Measurements from ENCODE around the gene FER1L5. TPM values are rescaled to one million over a fixed set of nuclear protein-coding genes. Genes with fewer than 3 reads are reported as not detected.

FER1L5 gene
- total RNA-seq, 1 donor from 2014 or later = not detected

DNA sequence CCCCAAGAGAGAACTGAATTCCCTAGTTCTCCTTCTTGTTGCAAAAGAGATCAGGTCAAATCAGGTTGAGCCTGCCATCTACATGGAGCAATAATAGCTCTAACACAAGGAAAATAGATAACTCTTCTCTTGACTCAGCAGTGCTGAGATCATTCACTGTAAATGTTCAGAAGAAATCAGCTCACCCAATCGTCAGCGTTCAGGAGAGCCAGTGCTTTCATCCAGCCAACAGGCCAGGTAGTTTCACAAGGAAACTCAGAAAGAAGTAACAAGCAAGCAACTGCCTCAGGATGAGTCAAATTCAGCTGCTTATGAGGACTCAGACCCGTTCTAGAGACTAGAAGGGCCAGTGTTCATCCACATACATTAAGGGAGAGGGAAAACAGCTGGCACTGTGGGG is 91.4 kb downstream of the FER1L5 start:
- no peak overlapping the region for H3K27ac Mint-ChIP-seq
- H3K36me3 Mint-ChIP-seq (ENCODE audit: low read depth) = peaks cover 43% of the 10 kb centered on the region

DNA sequence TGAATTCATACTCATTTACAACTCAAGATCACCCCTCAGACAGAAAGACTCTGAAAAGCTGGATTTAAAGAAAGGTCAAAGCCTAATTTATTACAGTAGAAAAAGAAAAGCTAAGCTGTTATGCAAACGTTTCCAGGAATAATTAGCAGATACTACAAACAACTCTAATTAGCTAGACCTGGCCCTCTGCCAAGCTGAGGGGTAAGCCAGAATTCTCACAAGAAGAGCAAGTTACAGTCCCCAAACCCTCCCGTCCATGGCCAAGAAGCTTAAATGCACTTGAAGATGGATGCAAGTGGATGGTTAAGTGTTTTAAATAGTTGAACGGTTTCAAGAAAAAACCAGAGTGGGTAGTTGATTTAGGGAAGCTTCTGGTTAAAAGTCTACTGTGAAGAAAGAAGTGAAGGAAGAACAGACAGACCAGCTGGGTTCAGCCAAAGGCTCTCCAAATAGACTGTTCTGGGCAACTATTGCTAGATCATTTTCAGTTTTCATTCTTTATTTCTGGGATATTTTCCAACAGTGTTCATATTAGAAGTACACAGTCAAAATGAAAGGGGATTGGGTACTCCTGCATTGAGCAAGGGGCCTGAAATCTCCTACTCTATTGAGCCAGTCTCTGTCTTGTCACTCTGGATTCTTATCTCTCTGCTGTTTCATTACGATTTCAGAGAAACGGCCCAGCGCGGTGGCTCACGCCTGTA is 92.5 kb downstream of the FER1L5 start:
- peaks cover 17% of the 10 kb centered on the region for H3K4me1 Mint-ChIP-seq (ENCODE audit: low read depth)
- H3K36me3 Mint-ChIP-seq (ENCODE audit: low read depth) = peaks cover 43% of the 10 kb centered on the region
- no peaks in the 10 kb centered on the region for H3K27me3 Mint-ChIP-seq (ENCODE audit: low read depth)
- intact Hi-C loops (cut with micrococcal nuclease) = no loop called here
- H3K4me3 Mint-ChIP-seq (ENCODE audit: low read depth) = no peak overlapping the region
- no peak for DNase-seq (ENCODE audit: low spot score)
- no peak overlapping the region for H3K27ac Mint-ChIP-seq
- H3K9me3 Mint-ChIP-seq = no peaks in the 10 kb centered on the region

More for the DNA sequence above, 91.4 kb downstream of the FER1L5 start:
- no peaks in the 10 kb centered on the region for H3K9me3 Mint-ChIP-seq
- peaks cover 8% of the 10 kb centered on the region for H3K4me1 Mint-ChIP-seq (ENCODE audit: low read depth)
- DNase-seq (ENCODE audit: low spot score) = no peak
- H3K4me3 Mint-ChIP-seq (ENCODE audit: low read depth) = no peak overlapping the region
- H3K27me3 Mint-ChIP-seq (ENCODE audit: low read depth) = no peaks in the 10 kb centered on the region
- intact Hi-C loops (cut with micrococcal nuclease) = no loop called here

DNA sequence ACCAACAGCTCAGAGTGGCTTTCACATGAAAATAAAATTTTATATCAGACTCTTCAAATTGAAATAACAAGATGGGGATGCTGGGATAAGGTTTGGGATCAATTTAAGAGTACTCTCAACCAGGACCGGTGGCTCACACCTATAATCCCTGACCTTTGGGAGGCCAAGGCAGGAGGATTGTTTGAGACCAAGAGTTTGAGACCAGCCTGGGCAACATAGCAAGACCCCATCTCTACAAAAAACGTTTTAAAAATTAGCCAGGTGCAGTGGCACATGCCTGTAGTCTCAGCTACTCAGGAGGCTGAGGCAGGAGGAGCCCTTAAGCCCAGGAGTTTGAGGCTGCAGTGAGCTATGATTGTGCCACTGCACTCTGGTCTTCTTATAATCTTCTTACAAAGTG is 94.7 kb downstream of the FER1L5 start:
- Mint-ChIP-seq H3K36me3 (ENCODE audit: low read depth) (peaks cover 30% of the 10 kb centered on the region), H3K4me3 (ENCODE audit: low read depth) (no peak overlapping the region), H3K9me3 (no peaks in the 10 kb centered on the region), H3K4me1 (ENCODE audit: low read depth) (peaks cover 22% of the 10 kb centered on the region), H3K27me3 (ENCODE audit: low read depth) (no peaks in the 10 kb centered on the region), H3K27ac (no peak overlapping the region)
- DNase-seq (ENCODE audit: low spot score) = no peak
- intact Hi-C loops (cut with micrococcal nuclease) = no loop called here

DNA sequence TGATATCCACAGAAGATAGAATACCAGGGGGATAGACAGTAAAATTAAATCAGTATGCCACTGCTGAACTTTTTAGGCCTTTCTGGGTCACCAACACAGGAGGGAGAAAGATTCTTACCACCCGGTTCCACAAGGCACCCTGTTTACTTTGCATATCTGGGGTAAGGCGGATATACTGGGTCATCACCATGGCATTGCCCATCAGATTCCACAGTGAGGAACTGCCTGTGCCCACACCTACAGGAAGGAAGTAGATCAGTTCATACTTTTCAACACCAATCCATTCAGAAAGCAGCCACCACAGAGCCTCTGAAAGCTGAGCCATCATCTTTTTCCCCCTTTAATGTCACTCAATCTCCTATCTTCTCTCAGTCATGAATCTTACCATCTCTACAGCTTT is 95.3 kb downstream of the FER1L5 start:
- H3K27ac Mint-ChIP-seq = no peak overlapping the region

DNA sequence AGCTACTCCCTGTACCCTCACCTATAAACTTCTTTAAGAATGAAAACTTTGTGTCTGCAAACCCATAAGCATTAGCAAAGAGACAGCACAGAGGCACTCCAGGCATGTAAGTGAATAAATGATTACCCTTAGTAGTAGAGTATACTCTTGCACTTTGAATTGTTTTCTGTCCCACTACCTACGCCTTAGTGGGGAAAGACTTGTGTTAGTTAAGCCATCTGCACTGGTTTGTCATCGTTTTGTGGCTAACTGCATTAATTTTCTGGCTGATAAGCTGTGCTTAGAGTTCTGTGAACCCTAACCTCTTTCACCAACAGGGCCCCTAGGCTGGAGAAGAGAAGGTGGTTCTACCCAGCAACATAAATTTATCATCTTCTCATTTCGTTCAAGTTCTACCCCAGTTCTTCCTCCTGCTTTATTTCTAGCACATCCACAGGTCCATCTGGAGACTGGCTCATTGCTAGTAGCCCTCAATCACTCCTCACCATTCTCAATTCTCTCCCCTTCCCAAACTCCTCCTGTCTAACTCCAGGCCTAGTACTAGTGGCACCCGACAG is 96.6 kb downstream of the FER1L5 start:
- DNase-seq (ENCODE audit: low spot score) = no peak
- Mint-ChIP-seq H3K27me3 (ENCODE audit: low read depth) (peaks cover 2% of the 10 kb centered on the region), H3K36me3 (ENCODE audit: low read depth) (peaks cover 15% of the 10 kb centered on the region), H3K27ac (peak overlapping the region; percentile 71), H3K4me1 (ENCODE audit: low read depth) (peaks cover 22% of the 10 kb centered on the region), H3K9me3 (no peaks in the 10 kb centered on the region), H3K4me3 (ENCODE audit: low read depth) (peak overlapping the region; percentile 92)
- intact Hi-C loops (cut with micrococcal nuclease) = no loop called here

More for the DNA sequence above, 95.3 kb downstream of the FER1L5 start:
- intact Hi-C loops (cut with micrococcal nuclease) = no loop called here
- no peaks in the 10 kb centered on the region for H3K9me3 Mint-ChIP-seq
- peaks cover 28% of the 10 kb centered on the region for H3K36me3 Mint-ChIP-seq (ENCODE audit: low read depth)
- H3K4me3 Mint-ChIP-seq (ENCODE audit: low read depth) = peak overlapping the region; percentile 24
- no peaks in the 10 kb centered on the region for H3K27me3 Mint-ChIP-seq (ENCODE audit: low read depth)
- peaks cover 22% of the 10 kb centered on the region for H3K4me1 Mint-ChIP-seq (ENCODE audit: low read depth)
- no peak for DNase-seq (ENCODE audit: low spot score)

DNA sequence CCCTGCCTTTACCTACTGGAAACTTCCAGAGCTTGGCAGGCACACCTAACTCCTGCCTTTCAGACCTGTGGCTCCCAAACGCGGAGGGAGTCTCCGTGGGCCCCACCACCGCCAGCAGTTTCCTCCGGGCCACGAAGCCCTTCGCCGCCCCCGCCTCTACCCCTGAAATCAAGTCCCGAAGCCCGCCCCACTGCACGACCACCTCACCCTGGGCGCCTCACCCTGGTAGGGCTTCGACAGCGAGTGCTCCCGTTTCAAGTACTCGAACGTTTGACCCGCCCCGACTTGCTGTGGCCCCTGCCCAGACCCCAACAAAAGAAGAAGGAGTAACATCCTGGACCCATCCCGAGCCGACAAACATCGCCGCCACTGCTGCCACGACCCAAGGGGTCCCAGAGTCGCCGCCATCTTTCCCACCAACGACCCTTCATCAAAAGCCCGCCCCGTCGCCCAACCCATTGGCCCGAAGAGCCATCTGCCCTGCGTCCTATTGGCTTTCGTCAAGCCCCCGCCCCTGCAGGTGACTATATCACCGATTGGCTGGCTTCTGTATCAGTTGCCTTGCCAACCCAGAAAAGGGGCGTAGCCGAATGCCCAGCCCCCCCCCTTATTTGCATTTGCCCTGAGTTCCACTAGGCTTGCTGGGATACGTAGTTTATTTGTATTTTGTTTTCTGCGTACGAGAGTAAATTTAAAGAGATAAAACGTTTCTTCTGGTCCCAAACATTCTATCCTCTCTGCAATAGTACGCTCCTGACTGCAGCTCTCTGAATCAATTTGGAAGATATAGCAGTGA is 97.3 kb downstream of the FER1L5 start, which contains the start of gene LMAN2L:
Gene LMAN2L (minus strand): TSS at position 432 of the 796 bp plus-strand sequence. CDS start 24 bp downstream, at position 408.
- intact Hi-C loops (cut with micrococcal nuclease) = loop anchor here (1.0 to 5.0 kb wide), 3 partner anchors 20 to 222 kb away; partner anchors contain the start of genes CNNM4 and KANSL3
- peaks cover 2% of the 10 kb centered on the region for H3K27me3 Mint-ChIP-seq (ENCODE audit: low read depth)

DNA sequence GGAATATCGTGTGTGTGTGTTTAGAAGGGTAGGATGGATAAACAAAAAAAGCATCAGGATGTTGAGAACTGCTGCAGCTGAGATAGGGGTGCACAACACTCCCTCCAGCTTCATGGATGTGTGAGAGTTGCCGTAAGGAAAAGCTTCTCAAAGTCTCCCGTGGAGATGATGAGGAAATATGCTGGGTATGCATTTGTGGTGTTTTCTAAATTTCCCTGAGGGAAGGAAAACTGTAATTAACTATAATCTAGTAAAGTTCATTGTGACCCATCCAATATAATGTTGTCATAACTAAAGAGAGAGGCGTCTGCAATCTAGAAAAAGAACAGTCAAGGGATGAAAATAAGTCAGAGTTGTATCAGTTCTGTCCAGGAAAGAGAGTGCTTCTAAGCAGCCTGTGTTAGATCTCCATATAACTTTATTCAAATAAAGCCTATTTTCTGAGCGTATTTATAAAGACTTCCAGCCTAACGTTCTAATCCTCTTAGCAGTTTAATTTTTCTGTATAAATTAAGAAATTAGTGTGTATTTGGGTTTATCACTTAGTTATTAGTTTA is 104.6 kb downstream of the FER1L5 start:
- intact Hi-C loops (cut with micrococcal nuclease) = no loop called here
- peaks cover 11% of the 10 kb centered on the region for H3K27me3 Mint-ChIP-seq (ENCODE audit: low read depth)

More for the DNA sequence above, 97.3 kb downstream of the FER1L5 start, which contains the start of gene LMAN2L:
- H3K36me3 Mint-ChIP-seq (ENCODE audit: low read depth) = peaks cover 8% of the 10 kb centered on the region
- DNase-seq (ENCODE audit: low spot score) = peak; percentile 95
- peaks cover 20% of the 10 kb centered on the region for H3K4me1 Mint-ChIP-seq (ENCODE audit: low read depth)
- no peaks in the 10 kb centered on the region for H3K9me3 Mint-ChIP-seq
- H3K27ac Mint-ChIP-seq = peak within 1 kb of the TSS; percentile 71
- H3K4me3 Mint-ChIP-seq (ENCODE audit: low read depth) = peak within 1 kb of the TSS; percentile 92

DNA sequence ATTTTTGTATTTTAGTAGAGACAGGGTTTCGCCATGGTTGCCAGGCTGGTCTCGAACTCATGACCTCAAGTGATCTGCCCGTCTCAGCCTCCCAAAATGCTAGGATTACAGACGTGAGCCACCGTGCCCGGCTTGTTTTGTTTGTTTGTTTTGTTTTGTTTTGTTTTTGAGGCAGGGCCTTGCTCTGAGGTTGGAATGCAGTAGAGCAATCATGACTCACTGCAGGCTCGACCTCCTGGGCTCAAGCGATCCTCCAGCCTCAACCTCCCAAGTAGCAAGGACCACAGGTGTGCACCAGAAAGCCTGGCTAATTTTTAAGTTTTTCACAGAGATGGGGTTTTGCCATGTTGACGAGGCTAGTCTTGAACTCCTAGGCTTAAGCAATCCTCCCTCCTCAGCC is 109.2 kb downstream of the FER1L5 start:
- no peak for DNase-seq (ENCODE audit: low spot score)
- Mint-ChIP-seq H3K27me3 (ENCODE audit: low read depth) (peaks cover 9% of the 10 kb centered on the region), H3K9me3 (no peaks in the 10 kb centered on the region), H3K27ac (no peak overlapping the region), H3K36me3 (ENCODE audit: low read depth) (no peaks in the 10 kb centered on the region), H3K4me3 (ENCODE audit: low read depth) (no peak overlapping the region), H3K4me1 (ENCODE audit: low read depth) (no peaks in the 10 kb centered on the region)
- intact Hi-C loops (cut with micrococcal nuclease) = no loop called here

More for the DNA sequence above, 104.6 kb downstream of the FER1L5 start:
- no peaks in the 10 kb centered on the region for H3K9me3 Mint-ChIP-seq
- DNase-seq (ENCODE audit: low spot score) = no peak
- H3K36me3 Mint-ChIP-seq (ENCODE audit: low read depth) = no peaks in the 10 kb centered on the region
- H3K4me3 Mint-ChIP-seq (ENCODE audit: low read depth) = no peak overlapping the region
- H3K27ac Mint-ChIP-seq = no peak overlapping the region
- no peaks in the 10 kb centered on the region for H3K4me1 Mint-ChIP-seq (ENCODE audit: low read depth)

DNA sequence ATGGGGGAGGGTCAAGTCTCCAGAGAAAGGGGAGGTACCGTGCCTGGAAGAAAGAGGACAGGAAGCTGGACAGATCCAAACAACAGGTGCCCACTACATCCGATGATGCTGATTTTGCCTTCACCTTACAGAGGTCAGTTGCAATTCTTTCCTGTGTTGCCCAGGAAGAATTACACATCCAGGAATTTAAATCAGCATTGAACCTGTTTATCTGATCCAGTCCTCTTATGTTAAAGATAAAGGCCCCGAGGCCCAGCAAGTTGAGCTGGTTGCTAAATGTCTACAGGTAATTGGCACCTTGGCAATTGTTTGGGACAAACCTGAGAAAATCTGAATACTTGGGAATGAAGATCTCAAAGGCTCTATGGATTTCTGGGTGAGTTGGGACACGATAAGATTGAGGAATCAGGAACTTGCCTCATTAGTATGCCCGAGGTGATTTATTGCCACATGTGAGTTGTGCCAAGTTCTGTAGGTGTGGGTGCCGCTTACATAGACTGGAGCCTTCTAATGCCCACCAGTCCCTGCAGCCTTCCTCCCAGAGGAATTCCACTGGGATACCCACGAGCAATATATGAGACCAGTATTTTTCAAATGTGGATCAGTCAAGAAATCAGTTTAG is 111.2 kb downstream of the FER1L5 start:
- intact Hi-C loops (cut with micrococcal nuclease) = no loop called here
- Mint-ChIP-seq H3K4me3 (ENCODE audit: low read depth) (no peak overlapping the region), H3K27me3 (ENCODE audit: low read depth) (peaks cover 1% of the 10 kb centered on the region), H3K36me3 (ENCODE audit: low read depth) (no peaks in the 10 kb centered on the region), H3K27ac (no peak overlapping the region), H3K4me1 (ENCODE audit: low read depth) (no peaks in the 10 kb centered on the region), H3K9me3 (no peaks in the 10 kb centered on the region)
- no peak for DNase-seq (ENCODE audit: low spot score)

DNA sequence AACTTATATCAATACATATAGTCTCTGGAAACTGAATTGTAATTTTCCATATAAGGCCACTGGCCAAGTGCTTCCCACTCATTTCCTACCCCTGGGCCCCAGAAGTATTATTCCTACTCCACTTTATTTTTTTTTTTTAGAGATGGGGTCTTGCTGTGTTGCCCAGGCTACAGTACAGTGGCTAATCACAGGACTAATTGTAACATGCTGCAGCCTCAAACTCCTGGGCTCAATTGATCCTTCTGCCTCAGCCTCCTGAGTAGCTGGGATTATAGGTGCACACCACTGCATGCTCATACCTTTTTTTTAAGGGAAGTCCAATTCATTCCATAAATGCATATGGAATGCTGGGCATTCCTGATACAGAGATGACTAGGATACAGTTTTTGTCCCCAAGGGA is 111.8 kb downstream of the FER1L5 start:
- peaks cover 1% of the 10 kb centered on the region for H3K27me3 Mint-ChIP-seq (ENCODE audit: low read depth)
- no peak for DNase-seq (ENCODE audit: low spot score)
- H3K36me3 Mint-ChIP-seq (ENCODE audit: low read depth) = no peaks in the 10 kb centered on the region
- H3K27ac Mint-ChIP-seq = no peak overlapping the region
- peaks cover 1% of the 10 kb centered on the region for H3K4me1 Mint-ChIP-seq (ENCODE audit: low read depth)
- H3K4me3 Mint-ChIP-seq (ENCODE audit: low read depth) = no peak overlapping the region
- no peaks in the 10 kb centered on the region for H3K9me3 Mint-ChIP-seq
- intact Hi-C loops (cut with micrococcal nuclease) = no loop called here

All from activated T-helper 2 cell treated with anti-CD3 and anti-CD28 coated beads, Interferon-gamma antibody, Interleukin-2, Interleukin-4, amounts not matched to agents 10 μg/mL and 5 μg/mL and 100 μg/mL, durations not matched to agents 14 hours and 24 hours and 36 hours (primary cell).